ENCODE data around the gene PIK3C2A. TPM values are rescaled to one million over a fixed set of nuclear protein-coding genes. Genes with fewer than 3 reads are reported as not detected.

Gene PIK3C2A
- total and polyA plus RNA-seq, 2 of the 13 experiments (the other 11 are each of a cell fraction or from before 2014, with no cell fraction given): 27.5 to 49.9 TPM

- 0 out of 2 replicates have a peak, but pooled peaks have one; percentile 16 for TF ChIP-seq RBFOX2 (IDR thresholded peaks at IDR 0.05; ENCODE audit: low read depth, low read length)
- TF ChIP-seq TRAFD1 (CRISPR knock-in tag; IDR thresholded peaks at IDR 0.05; ENCODE audit: borderline replicate concordance): no peak
- TF ChIP-seq ZNF629 (CRISPR knock-in tag; conservative IDR thresholded peaks at IDR 0.05): no peak
- TF ChIP-seq BATF2 (CRISPR knock-in tag; IDR thresholded peaks at IDR 0.05): no peak
- TF ChIP-seq POGZ (CRISPR knock-in tag; IDR thresholded peaks at IDR 0.05): no peak
- no peak for TF ChIP-seq TAF1 (CRISPR knock-in tag; IDR thresholded peaks at IDR 0.05)
- no peak for TF ChIP-seq FOXP4 (CRISPR knock-in tag; IDR thresholded peaks at IDR 0.05)
- no peak for TF ChIP-seq TEF (CRISPR knock-in tag; IDR thresholded peaks at IDR 0.05)
- no peak for TF ChIP-seq ZNF414 (CRISPR knock-in tag; IDR thresholded peaks at IDR 0.05)
- no peak for TF ChIP-seq AHR (CRISPR knock-in tag; IDR thresholded peaks at IDR 0.05)
- no peak for TF ChIP-seq SYNCRIP (IDR thresholded peaks at IDR 0.05; ENCODE audit: insufficient read depth, low read depth, low read length)
- no peak for TF ChIP-seq ZNF280B (CRISPR knock-in tag; IDR thresholded peaks at IDR 0.05; ENCODE audit: borderline replicate concordance)
- TF ChIP-seq NFATC3 (CRISPR knock-in tag; IDR thresholded peaks at IDR 0.05): no peak
- no peak for TF ChIP-seq HOXA3 (CRISPR knock-in tag; IDR thresholded peaks at IDR 0.05)
- no peak for TF ChIP-seq ZNF704 (CRISPR knock-in tag; IDR thresholded peaks at IDR 0.05; ENCODE audit: borderline replicate concordance)
- TF ChIP-seq ZNF160 (CRISPR knock-in tag; IDR thresholded peaks at IDR 0.05): no peak
- TF ChIP-seq HES4 (CRISPR knock-in tag; IDR thresholded peaks at IDR 0.05; ENCODE audit: borderline replicate concordance): no peak
- TF ChIP-seq NCOA2 (CRISPR knock-in tag; IDR thresholded peaks at IDR 0.05): peak; percentile 49
- TF ChIP-seq SMAD9 (CRISPR knock-in tag; IDR thresholded peaks at IDR 0.05): no peak
- no peak for TF ChIP-seq HMGA1 (CRISPR knock-in tag; conservative IDR thresholded peaks at IDR 0.05)
These were observed 10.3 kb downstream of the PIK3C2A start (continued) for GRCh38 chr11:17197431-17197898.

Data from HepG2 (cell line).